GM19193 (cell line): ENCODE data around the gene NPAS3.

Source experiments
- POLR2A ChIP-seq: IDR thresholded peaks from 4 replicates; pipeline ENCODE4 v1.6.1; 2011; ENCODE audit not compliant: insufficient read depth, insufficient read length; ENCODE audit errors: extremely low read depth

The NPAS3 gene

GRCh38 chr14:33839193-33840076 is 900.8 kb downstream of the NPAS3 start:
- no peak for TF ChIP-seq POLR2A

GRCh38 chr14:33840797-33841196 is 902.1 kb downstream of the NPAS3 start:
- no peak for TF ChIP-seq POLR2A

GRCh38 chr14:33842299-33842698 is 903.6 kb downstream of the NPAS3 start:
- TF ChIP-seq POLR2A: no peak

GRCh38 chr14:33844118-33844517 is 905.4 kb downstream of the NPAS3 start:
- TF ChIP-seq POLR2A: no peak

GRCh38 chr14:33846100-33846824 is 907.6 kb downstream of the NPAS3 start:
- no peak for TF ChIP-seq POLR2A

- no peak for TF ChIP-seq POLR2A
Observed at GRCh38 chr14:33847066-33847465, 908.4 kb downstream of the NPAS3 start.

- no peak for TF ChIP-seq POLR2A
Observed at GRCh38 chr14:33848009-33848408, 909.3 kb downstream of the NPAS3 start.

GRCh38 chr14:33848706-33849454 is 910.2 kb downstream of the NPAS3 start:
- TF ChIP-seq POLR2A: no peak

- TF ChIP-seq POLR2A: no peak
Observed at GRCh38 chr14:33849455-33849801, 910.7 kb downstream of the NPAS3 start.

- no peak for TF ChIP-seq POLR2A
Observed at GRCh38 chr14:33850826-33851225, 912.1 kb downstream of the NPAS3 start.

- TF ChIP-seq POLR2A: no peak
Observed at GRCh38 chr14:33851366-33851765, 912.7 kb downstream of the NPAS3 start.

- no peak for TF ChIP-seq POLR2A
Observed at GRCh38 chr14:33851931-33852330, 913.3 kb downstream of the NPAS3 start.
